Measurements from ENCODE around the gene ZNF521.

DNA sequence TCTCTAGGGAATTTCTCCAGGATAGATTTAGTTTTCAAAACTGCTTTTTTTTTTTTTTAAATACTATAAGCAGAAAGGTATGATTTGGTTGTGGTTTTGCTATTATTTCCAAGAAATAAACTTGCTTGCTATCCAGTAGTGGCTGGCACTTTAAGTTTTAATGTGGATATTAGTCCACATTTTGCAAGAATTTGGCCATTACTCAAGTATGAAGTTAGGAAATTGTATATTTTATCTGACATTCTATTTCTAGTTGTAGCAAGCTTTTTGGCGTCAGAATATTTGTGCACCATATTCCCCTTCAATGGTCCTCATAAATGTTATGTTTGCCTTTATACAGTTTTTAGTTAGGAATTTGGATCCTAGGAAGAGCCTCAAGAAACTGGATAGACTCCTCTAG lies 226.3 kb downstream of the ZNF521 start:
- TF ChIP-seq EP300 (IDR thresholded peaks at IDR 0.05), result no peak
- no peak for TF ChIP-seq POLR2A (IDR thresholded peaks at IDR 0.05)
